HEK293 (cell line): Measurements from ENCODE around the gene APH1A.

Experiments used
- BCL11B ChIP-seq: fragments of 450-650 bp; formaldehyde crosslinking; IDR thresholded peaks from 2 replicates; pipeline ENCODE4 v1.5.1; 2016; ENCODE audit warnings: low read depth, missing biosample characterization, missing genetic modification characterization
- GLIS1 ChIP-seq: fragments of 450-650 bp; formaldehyde crosslinking; IDR thresholded peaks from 2 replicates; pipeline ENCODE4 v1.5.1; 2016; ENCODE audit warnings: missing biosample characterization, missing genetic modification characterization
- KLF8 ChIP-seq: fragments of 450-650 bp; formaldehyde crosslinking; IDR thresholded peaks from 2 replicates; pipeline ENCODE4 v1.5.1; 2016; ENCODE audit warnings: missing biosample characterization, missing genetic modification characterization
- OVOL3 ChIP-seq: fragments of 450-650 bp; formaldehyde crosslinking; IDR thresholded peaks from 2 replicates; pipeline ENCODE4 v1.5.1; 2016; ENCODE audit warnings: missing biosample characterization, missing genetic modification characterization
- REPIN1 ChIP-seq: fragments of 450-650 bp; formaldehyde crosslinking; IDR thresholded peaks from 2 replicates; pipeline ENCODE4 v1.5.1; 2017; ENCODE audit warnings: missing biosample characterization, missing genetic modification characterization, low read depth
- ZBTB20 ChIP-seq: fragments of 450-650 bp; formaldehyde crosslinking; IDR thresholded peaks from 2 replicates; pipeline ENCODE4 v1.5.1; 2016; ENCODE audit warnings: missing biosample characterization, missing genetic modification characterization
- ZBTB44 ChIP-seq: fragments of 450-650 bp; IDR thresholded peaks from 2 replicates; pipeline ENCODE4 v1.5.1; 2018; ENCODE audit warnings: missing biosample characterization, mild to moderate bottlenecking, missing genetic modification characterization
- ZFP41 ChIP-seq: fragments of 450-650 bp; formaldehyde crosslinking; IDR thresholded peaks from 2 replicates; pipeline ENCODE4 v1.5.1; 2016; ENCODE audit warnings: missing biosample characterization, missing genetic modification characterization, borderline replicate concordance
- ZNF133 ChIP-seq: fragments of 450-650 bp; formaldehyde crosslinking; IDR thresholded peaks from 2 replicates; pipeline ENCODE4 v1.5.1; 2016; ENCODE audit warnings: missing biosample characterization, missing genetic modification characterization
- ZNF146 ChIP-seq: fragments of 450-650 bp; formaldehyde crosslinking; IDR thresholded peaks from 2 replicates; pipeline ENCODE4 v1.5.1; 2016; ENCODE audit warnings: missing biosample characterization, missing genetic modification characterization
- ZNF155 ChIP-seq: fragments of 450-650 bp; formaldehyde crosslinking; IDR thresholded peaks from 2 replicates; pipeline ENCODE4 v1.5.1; 2016; ENCODE audit warnings: missing biosample characterization, missing genetic modification characterization
- ZNF157 ChIP-seq: fragments of 450-650 bp; formaldehyde crosslinking; IDR thresholded peaks from 2 replicates; pipeline ENCODE4 v1.5.1; 2016; ENCODE audit warnings: missing biosample characterization, missing genetic modification characterization
- ZNF169 ChIP-seq: fragments of 450-650 bp; formaldehyde crosslinking; IDR thresholded peaks from 2 replicates; pipeline ENCODE4 v1.5.1; 2016; ENCODE audit warnings: missing biosample characterization, missing genetic modification characterization
- ZNF175 ChIP-seq: fragments of 450-650 bp; formaldehyde crosslinking; IDR thresholded peaks from 2 replicates; pipeline ENCODE4 v1.5.1; 2016; ENCODE audit warnings: missing biosample characterization, missing genetic modification characterization
- ZNF248 ChIP-seq: fragments of 450-650 bp; formaldehyde crosslinking; IDR thresholded peaks from 2 replicates; pipeline ENCODE4 v1.5.1; 2017; ENCODE audit warnings: missing biosample characterization, missing genetic modification characterization
- ZNF26 ChIP-seq: fragments of 450-650 bp; formaldehyde crosslinking; IDR thresholded peaks from 2 replicates; pipeline ENCODE4 v1.5.1; 2016; ENCODE audit warnings: missing biosample characterization, missing genetic modification characterization
- ZNF292 ChIP-seq: fragments of 450-650 bp; formaldehyde crosslinking; IDR thresholded peaks from 2 replicates; pipeline ENCODE4 v1.5.1; 2016; ENCODE audit warnings: low read depth, missing biosample characterization, missing genetic modification characterization, borderline replicate concordance
- ZNF311 ChIP-seq: fragments of 450-650 bp; formaldehyde crosslinking; IDR thresholded peaks from 2 replicates; pipeline ENCODE4 v1.5.1; 2017; ENCODE audit warnings: missing biosample characterization, missing genetic modification characterization, borderline replicate concordance
- ZNF530 ChIP-seq: fragments of 450-650 bp; formaldehyde crosslinking; IDR thresholded peaks from 2 replicates; pipeline ENCODE4 v1.5.1; 2016; ENCODE audit warnings: low read depth, missing biosample characterization, missing genetic modification characterization
- ZNF837 ChIP-seq: fragments of 450-650 bp; formaldehyde crosslinking; IDR thresholded peaks from 2 replicates; pipeline ENCODE4 v1.5.1; 2016; ENCODE audit warnings: missing biosample characterization, missing genetic modification characterization
- ZSCAN30 ChIP-seq: fragments of 450-650 bp; IDR thresholded peaks from 2 replicates; pipeline ENCODE4 v1.5.1; 2018; ENCODE audit warnings: missing biosample characterization, mild to moderate bottlenecking, missing genetic modification characterization, moderate library complexity
- TF ChIP-seq, protein P1 (sequence below): fragments of 450-650 bp; formaldehyde crosslinking; IDR thresholded peaks from 2 replicates; pipeline ENCODE4 v1.5.1; 2017; ENCODE audit warnings: missing biosample characterization, missing genetic modification characterization
- TF ChIP-seq, protein P2 (sequence below): fragments of 450-650 bp; formaldehyde crosslinking; IDR thresholded peaks from 2 replicates; pipeline ENCODE4 v1.5.1; 2017; ENCODE audit warnings: missing biosample characterization, missing genetic modification characterization
- TF ChIP-seq, protein P3 (sequence below): fragments of 450-650 bp; formaldehyde crosslinking; IDR thresholded peaks from 2 replicates; pipeline ENCODE4 v1.5.1; 2016; ENCODE audit warnings: missing biosample characterization, missing genetic modification characterization

The APH1A gene

GRCh38 chr1:150268705-150269403, at the start of gene APH1A (continued):
- TF ChIP-seq ZNF155 (tag by site-specific recombination) (no peak), ZBTB44 (0 out of 2 replicates have a peak, but pooled peaks have one; percentile 11), REPIN1 (0 out of 2 replicates have a peak, but pooled peaks have one; percentile 80), ZNF175 (tag by site-specific recombination) (no peak), ZSCAN30 (peak; percentile 84; the same call in 1 of the 2 replicates), KLF8 (tag by site-specific recombination) (peak; percentile 94), ZNF837 (no peak), ZNF157 (tag by site-specific recombination) (no peak), BCL11B (tag by site-specific recombination) (peak; percentile 68; the same call in 1 of the 2 replicates), ZNF311 (tag by site-specific recombination) (no peak), OVOL3 (tag by site-specific recombination) (no peak), ZNF169 (tag by site-specific recombination) (no peak), ZNF530 (tag by site-specific recombination) (no peak), ZBTB20 (tag by site-specific recombination) (peak; percentile 95), GLIS1 (peak; percentile 82), ZFP41 (tag by site-specific recombination) (no peak), ZNF292 (tag by site-specific recombination) (no peak), ZNF248 (no peak), ZNF133 (tag by site-specific recombination) (no peak), ZNF26 (tag by site-specific recombination) (no peak), ZNF146 (tag by site-specific recombination) (no peak; the same call in 1 of the 2 replicates)
- TF ChIP-seq, protein P1, sequence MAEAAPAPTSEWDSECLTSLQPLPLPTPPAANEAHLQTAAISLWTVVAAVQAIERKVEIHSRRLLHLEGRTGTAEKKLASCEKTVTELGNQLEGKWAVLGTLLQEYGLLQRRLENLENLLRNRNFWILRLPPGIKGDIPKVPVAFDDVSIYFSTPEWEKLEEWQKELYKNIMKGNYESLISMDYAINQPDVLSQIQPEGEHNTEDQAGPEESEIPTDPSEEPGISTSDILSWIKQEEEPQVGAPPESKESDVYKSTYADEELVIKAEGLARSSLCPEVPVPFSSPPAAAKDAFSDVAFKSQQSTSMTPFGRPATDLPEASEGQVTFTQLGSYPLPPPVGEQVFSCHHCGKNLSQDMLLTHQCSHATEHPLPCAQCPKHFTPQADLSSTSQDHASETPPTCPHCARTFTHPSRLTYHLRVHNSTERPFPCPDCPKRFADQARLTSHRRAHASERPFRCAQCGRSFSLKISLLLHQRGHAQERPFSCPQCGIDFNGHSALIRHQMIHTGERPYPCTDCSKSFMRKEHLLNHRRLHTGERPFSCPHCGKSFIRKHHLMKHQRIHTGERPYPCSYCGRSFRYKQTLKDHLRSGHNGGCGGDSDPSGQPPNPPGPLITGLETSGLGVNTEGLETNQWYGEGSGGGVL (tag by site-specific recombination), result peak; percentile 85
- TF ChIP-seq, protein P2, sequence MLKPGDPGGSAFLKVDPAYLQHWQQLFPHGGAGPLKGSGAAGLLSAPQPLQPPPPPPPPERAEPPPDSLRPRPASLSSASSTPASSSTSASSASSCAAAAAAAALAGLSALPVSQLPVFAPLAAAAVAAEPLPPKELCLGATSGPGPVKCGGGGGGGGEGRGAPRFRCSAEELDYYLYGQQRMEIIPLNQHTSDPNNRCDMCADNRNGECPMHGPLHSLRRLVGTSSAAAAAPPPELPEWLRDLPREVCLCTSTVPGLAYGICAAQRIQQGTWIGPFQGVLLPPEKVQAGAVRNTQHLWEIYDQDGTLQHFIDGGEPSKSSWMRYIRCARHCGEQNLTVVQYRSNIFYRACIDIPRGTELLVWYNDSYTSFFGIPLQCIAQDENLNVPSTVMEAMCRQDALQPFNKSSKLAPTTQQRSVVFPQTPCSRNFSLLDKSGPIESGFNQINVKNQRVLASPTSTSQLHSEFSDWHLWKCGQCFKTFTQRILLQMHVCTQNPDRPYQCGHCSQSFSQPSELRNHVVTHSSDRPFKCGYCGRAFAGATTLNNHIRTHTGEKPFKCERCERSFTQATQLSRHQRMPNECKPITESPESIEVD (tag by site-specific recombination), result no peak
- TF ChIP-seq, protein P3, sequence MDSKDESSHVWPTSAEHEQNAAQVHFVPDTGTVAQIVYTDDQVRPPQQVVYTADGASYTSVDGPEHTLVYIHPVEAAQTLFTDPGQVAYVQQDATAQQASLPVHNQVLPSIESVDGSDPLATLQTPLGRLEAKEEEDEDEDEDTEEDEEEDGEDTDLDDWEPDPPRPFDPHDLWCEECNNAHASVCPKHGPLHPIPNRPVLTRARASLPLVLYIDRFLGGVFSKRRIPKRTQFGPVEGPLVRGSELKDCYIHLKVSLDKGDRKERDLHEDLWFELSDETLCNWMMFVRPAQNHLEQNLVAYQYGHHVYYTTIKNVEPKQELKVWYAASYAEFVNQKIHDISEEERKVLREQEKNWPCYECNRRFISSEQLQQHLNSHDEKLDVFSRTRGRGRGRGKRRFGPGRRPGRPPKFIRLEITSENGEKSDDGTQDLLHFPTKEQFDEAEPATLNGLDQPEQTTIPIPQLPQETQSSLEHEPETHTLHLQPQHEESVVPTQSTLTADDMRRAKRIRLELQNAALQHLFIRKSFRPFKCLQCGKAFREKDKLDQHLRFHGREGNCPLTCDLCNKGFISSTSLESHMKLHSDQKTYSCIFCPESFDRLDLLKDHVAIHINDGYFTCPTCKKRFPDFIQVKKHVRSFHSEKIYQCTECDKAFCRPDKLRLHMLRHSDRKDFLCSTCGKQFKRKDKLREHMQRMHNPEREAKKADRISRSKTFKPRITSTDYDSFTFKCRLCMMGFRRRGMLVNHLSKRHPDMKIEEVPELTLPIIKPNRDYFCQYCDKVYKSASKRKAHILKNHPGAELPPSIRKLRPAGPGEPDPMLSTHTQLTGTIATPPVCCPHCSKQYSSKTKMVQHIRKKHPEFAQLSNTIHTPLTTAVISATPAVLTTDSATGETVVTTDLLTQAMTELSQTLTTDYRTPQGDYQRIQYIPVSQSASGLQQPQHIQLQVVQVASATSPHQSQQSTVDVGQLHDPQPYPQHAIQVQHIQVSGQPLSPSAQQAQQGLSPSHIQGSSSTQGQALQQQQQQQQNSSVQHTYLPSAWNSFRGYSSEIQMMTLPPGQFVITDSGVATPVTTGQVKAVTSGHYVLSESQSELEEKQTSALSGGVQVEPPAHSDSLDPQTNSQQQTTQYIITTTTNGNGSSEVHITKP (tag by site-specific recombination), result peak; percentile 96
